Ishikawa (cell line): Measurements from ENCODE around the gene FGGY.

Experiments
- CEBPB ChIP-seq: IDR thresholded peaks from 2 replicates; pipeline ENCODE4 v1.6.1; 2012
- CREB1 ChIP-seq: IDR thresholded peaks from 2 replicates; pipeline ENCODE4 v1.6.1; 2012; ENCODE audit warnings: low read depth
- EGR1 ChIP-seq: IDR thresholded peaks from 2 replicates; pipeline ENCODE4 v1.6.1; 2012
- EP300 ChIP-seq: IDR thresholded peaks from 2 replicates; pipeline ENCODE4 v1.6.1; 2012; ENCODE audit warnings: borderline replicate concordance
- FOXM1 ChIP-seq: IDR thresholded peaks from 2 replicates; pipeline ENCODE4 v1.6.1; 2012; ENCODE audit warnings: low read depth, borderline replicate concordance
- RAD21 ChIP-seq: IDR thresholded peaks from 2 replicates; pipeline ENCODE4 v1.6.1; 2012; ENCODE audit warnings: low read depth
- TAF1 ChIP-seq: IDR thresholded peaks from 2 replicates; pipeline ENCODE4 v1.6.1; 2012; ENCODE audit warnings: low read depth, mild to moderate bottlenecking
- TCF12 ChIP-seq: IDR thresholded peaks from 2 replicates; pipeline ENCODE4 v1.6.1; 2012; ENCODE audit warnings: low read depth
- TEAD4 ChIP-seq: IDR thresholded peaks from 2 replicates; pipeline ENCODE4 v1.6.1; 2012
- YY1 ChIP-seq: IDR thresholded peaks from 2 replicates; pipeline ENCODE4 v1.6.1; 2012; ENCODE audit warnings: low read depth
- TF ChIP-seq, protein P1 (sequence below): IDR thresholded peaks from 2 replicates; pipeline ENCODE4 v1.6.1; 2012; ENCODE audit warnings: low read depth, mild to moderate bottlenecking
- TF ChIP-seq, protein P2 (sequence below): IDR thresholded peaks from 2 replicates; pipeline ENCODE4 v1.6.1; 2012
- TF ChIP-seq, protein P3 (sequence below): IDR thresholded peaks from 2 replicates; pipeline ENCODE4 v1.6.1; 2012

DNA sequence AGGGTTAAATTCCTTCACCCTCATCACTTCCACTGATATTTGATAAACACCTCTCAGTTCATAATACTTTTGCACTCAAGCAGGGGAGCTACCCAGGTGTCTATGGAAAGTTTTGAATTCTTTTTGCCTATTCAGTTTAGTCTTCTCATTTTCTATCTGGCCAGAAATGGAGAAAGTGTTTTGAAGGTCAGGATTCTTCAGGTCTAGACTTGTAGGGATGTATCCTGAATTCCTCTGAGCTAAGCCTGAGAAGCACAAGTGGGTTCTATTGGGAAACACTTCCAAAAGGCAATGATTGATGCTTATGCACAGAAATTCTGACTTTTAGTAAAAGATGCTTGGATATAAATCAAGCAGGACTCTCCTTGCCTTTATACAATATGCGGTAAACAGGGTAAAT lies 300.1 kb downstream of the FGGY start:
- TF ChIP-seq, protein P1, sequence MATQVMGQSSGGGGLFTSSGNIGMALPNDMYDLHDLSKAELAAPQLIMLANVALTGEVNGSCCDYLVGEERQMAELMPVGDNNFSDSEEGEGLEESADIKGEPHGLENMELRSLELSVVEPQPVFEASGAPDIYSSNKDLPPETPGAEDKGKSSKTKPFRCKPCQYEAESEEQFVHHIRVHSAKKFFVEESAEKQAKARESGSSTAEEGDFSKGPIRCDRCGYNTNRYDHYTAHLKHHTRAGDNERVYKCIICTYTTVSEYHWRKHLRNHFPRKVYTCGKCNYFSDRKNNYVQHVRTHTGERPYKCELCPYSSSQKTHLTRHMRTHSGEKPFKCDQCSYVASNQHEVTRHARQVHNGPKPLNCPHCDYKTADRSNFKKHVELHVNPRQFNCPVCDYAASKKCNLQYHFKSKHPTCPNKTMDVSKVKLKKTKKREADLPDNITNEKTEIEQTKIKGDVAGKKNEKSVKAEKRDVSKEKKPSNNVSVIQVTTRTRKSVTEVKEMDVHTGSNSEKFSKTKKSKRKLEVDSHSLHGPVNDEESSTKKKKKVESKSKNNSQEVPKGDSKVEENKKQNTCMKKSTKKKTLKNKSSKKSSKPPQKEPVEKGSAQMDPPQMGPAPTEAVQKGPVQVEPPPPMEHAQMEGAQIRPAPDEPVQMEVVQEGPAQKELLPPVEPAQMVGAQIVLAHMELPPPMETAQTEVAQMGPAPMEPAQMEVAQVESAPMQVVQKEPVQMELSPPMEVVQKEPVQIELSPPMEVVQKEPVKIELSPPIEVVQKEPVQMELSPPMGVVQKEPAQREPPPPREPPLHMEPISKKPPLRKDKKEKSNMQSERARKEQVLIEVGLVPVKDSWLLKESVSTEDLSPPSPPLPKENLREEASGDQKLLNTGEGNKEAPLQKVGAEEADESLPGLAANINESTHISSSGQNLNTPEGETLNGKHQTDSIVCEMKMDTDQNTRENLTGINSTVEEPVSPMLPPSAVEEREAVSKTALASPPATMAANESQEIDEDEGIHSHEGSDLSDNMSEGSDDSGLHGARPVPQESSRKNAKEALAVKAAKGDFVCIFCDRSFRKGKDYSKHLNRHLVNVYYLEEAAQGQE: no peak
- TF ChIP-seq TCF12: no peak
- TF ChIP-seq, protein P2, sequence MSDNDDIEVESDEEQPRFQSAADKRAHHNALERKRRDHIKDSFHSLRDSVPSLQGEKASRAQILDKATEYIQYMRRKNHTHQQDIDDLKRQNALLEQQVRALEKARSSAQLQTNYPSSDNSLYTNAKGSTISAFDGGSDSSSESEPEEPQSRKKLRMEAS: no peak
- TF ChIP-seq EP300: no peak
- TF ChIP-seq FOXM1: no peak
- no peak for TF ChIP-seq EGR1
- no peak for TF ChIP-seq TAF1
- no peak for TF ChIP-seq RAD21
- no peak for TF ChIP-seq CREB1
- TF ChIP-seq, protein P3, sequence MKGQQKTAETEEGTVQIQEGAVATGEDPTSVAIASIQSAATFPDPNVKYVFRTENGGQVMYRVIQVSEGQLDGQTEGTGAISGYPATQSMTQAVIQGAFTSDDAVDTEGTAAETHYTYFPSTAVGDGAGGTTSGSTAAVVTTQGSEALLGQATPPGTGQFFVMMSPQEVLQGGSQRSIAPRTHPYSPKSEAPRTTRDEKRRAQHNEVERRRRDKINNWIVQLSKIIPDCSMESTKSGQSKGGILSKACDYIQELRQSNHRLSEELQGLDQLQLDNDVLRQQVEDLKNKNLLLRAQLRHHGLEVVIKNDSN: no peak
- TF ChIP-seq YY1: no peak
- no peak for TF ChIP-seq TEAD4
- no peak for TF ChIP-seq CEBPB
